Fibroblast of pulmonary artery (primary cell): ENCODE results near the gene CLDN16.
A peak's percentile ranks its signal among the peaks of the same experiment; 100 is the strongest.

Experiments used
- DNase-seq: peaks from one replicate; pipeline ENCODE4 v3.0.0-alpha.2; 2010; ENCODE audit warnings: low read depth
- H3K4me3 ChIP-seq: replicated peaks from 2 replicates; pipeline ENCODE4 v1.5.1; 2011; ENCODE audit warnings: low read depth, mild to moderate bottlenecking, control low read depth, low read length, moderate library complexity
- TF ChIP-seq, protein P1 (sequence below): IDR thresholded peaks from 2 replicates; pipeline ENCODE4 v1.5.1; 2011; ENCODE audit warnings: mild to moderate bottlenecking, control low read depth, low read length, inconsistent platforms; ENCODE audit errors: missing control alignments

CLDN16 gene

DNA sequence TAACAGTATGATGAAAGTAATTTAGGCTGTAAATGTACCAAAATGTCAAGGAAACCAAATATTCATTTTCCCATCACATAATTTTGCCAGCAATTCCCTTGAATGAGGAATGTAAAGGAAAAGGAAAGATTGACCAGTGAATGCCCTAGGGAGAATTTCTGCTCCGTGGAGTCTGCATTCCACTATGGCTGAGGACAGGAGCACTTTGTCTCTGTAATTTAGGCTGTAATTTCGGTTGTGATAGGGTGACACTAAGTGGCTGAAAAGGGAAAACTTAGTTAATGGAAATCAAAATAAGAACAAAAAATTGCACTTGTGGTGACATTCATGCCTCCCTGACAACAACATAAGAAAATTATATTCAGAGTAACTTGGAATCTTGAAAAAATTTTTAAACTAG, 70.1 kb downstream of the CLDN16 start:
- DNase-seq, result peak; percentile 18
- no peak overlapping the region for H3K4me3 ChIP-seq
- TF ChIP-seq, protein P1, sequence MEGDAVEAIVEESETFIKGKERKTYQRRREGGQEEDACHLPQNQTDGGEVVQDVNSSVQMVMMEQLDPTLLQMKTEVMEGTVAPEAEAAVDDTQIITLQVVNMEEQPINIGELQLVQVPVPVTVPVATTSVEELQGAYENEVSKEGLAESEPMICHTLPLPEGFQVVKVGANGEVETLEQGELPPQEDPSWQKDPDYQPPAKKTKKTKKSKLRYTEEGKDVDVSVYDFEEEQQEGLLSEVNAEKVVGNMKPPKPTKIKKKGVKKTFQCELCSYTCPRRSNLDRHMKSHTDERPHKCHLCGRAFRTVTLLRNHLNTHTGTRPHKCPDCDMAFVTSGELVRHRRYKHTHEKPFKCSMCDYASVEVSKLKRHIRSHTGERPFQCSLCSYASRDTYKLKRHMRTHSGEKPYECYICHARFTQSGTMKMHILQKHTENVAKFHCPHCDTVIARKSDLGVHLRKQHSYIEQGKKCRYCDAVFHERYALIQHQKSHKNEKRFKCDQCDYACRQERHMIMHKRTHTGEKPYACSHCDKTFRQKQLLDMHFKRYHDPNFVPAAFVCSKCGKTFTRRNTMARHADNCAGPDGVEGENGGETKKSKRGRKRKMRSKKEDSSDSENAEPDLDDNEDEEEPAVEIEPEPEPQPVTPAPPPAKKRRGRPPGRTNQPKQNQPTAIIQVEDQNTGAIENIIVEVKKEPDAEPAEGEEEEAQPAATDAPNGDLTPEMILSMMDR, result no peak
